Measurements from ENCODE around the gene TCF4. TPM values are rescaled to one million over a fixed set of nuclear protein-coding genes. Genes with fewer than 3 reads are reported as not detected.
A peak's percentile ranks its signal among the peaks of the same experiment; 100 is the strongest.

Gene TCF4
- total RNA-seq, 4 donors from 2014 or later: 114 to 190 (median 132) TPM

GRCh38 chr18:55416791-55417190, 171.2 kb downstream of the TCF4 start:
- no peak overlapping the region for H3K27ac ChIP-seq
- no peaks in the 10 kb centered on the region for H3K4me1 ChIP-seq
- no peak for DNase-seq
- intact Hi-C loops (cut with DNase I): loop anchor here (10.0 kb wide), 1 partner anchor 368 kb away; no protein-coding TSS in a partner anchor
- no peak for TF ChIP-seq POLR2A (IDR thresholded peaks at IDR 0.05)
- TF ChIP-seq CTCF (IDR thresholded peaks at IDR 0.05): no peak
- no peak overlapping the region for H3K4me3 ChIP-seq (replicated peaks in 1 of 3)
- H3K36me3 ChIP-seq: no peaks in the 10 kb centered on the region
- H3K9me3 ChIP-seq: no peaks in the 10 kb centered on the region
- WGBS, 2 donors: 67 to 74% methylated on average over 6 of the region's 6 CpGs
- no peaks in the 10 kb centered on the region for H3K27me3 ChIP-seq

GRCh38 chr18:55415258-55415871, 172.6 kb downstream of the TCF4 start:
- Histone ChIP-seq H3K4me3 (replicated peaks in 1 of 3) (no peak overlapping the region), H3K9me3 (no peaks in the 10 kb centered on the region), H3K27me3 (no peaks in the 10 kb centered on the region), H3K27ac (no peak overlapping the region), H3K36me3 (no peaks in the 10 kb centered on the region), H3K4me1 (no peaks in the 10 kb centered on the region)
- DNase-seq: peak; percentile 85 to 90
- 20 to 22% methylated on average over 6 of the region's 6 CpGs for WGBS, 2 donors
- TF ChIP-seq POLR2A (IDR thresholded peaks at IDR 0.05) (no peak), CTCF (IDR thresholded peaks at IDR 0.05) (peak; percentile 69 to 93 (median 81))
- intact Hi-C loops (cut with DNase I): loop anchor here (10.0 kb wide), 1 partner anchor 369 kb away; no protein-coding TSS in a partner anchor

GRCh38 chr18:55414475-55414874, 173.5 kb downstream of the TCF4 start:
- no peaks in the 10 kb centered on the region for H3K36me3 ChIP-seq
- no peaks in the 10 kb centered on the region for H3K4me1 ChIP-seq
- H3K27ac ChIP-seq: no peak overlapping the region
- no peaks in the 10 kb centered on the region for H3K27me3 ChIP-seq
- no peak overlapping the region for H3K4me3 ChIP-seq (replicated peaks in 1 of 3)
- intact Hi-C loops (cut with DNase I): loop anchor here (10.0 kb wide), 1 partner anchor 370 kb away; no protein-coding TSS in a partner anchor
- H3K9me3 ChIP-seq: no peaks in the 10 kb centered on the region
- TF ChIP-seq CTCF (IDR thresholded peaks at IDR 0.05) (no peak), POLR2A (IDR thresholded peaks at IDR 0.05) (no peak)
- no peak for DNase-seq

GRCh38 chr18:55413474-55413873, 174.5 kb downstream of the TCF4 start:
- no peak for DNase-seq
- intact Hi-C loops (cut with DNase I): loop anchor here (10.0 kb wide), 1 partner anchor 371 kb away; no protein-coding TSS in a partner anchor
- TF ChIP-seq CTCF (IDR thresholded peaks at IDR 0.05) (no peak), POLR2A (IDR thresholded peaks at IDR 0.05) (no peak)
- Histone ChIP-seq H3K27me3 (no peaks in the 10 kb centered on the region), H3K27ac (no peak overlapping the region), H3K4me1 (no peaks in the 10 kb centered on the region), H3K36me3 (no peaks in the 10 kb centered on the region), H3K9me3 (no peaks in the 10 kb centered on the region), H3K4me3 (replicated peaks in 1 of 3) (no peak overlapping the region)
- 83 to 92% methylated on average over 1 of the region's 1 CpG for WGBS, 2 donors

GRCh38 chr18:55407774-55408535, 180.0 kb downstream of the TCF4 start:
- TF ChIP-seq POLR2A (IDR thresholded peaks at IDR 0.05) (no peak), CTCF (IDR thresholded peaks at IDR 0.05) (no peak)
- Histone ChIP-seq H3K36me3 (no peaks in the 10 kb centered on the region), H3K4me1 (peaks cover 0 to 8% of the 10 kb centered on the region in 2 donors), H3K27ac (no peak overlapping the region), H3K9me3 (no peaks in the 10 kb centered on the region), H3K27me3 (no peaks in the 10 kb centered on the region), H3K4me3 (replicated peaks in 1 of 3) (no peak overlapping the region)
- DNase-seq: no peak
- 94 to 96% methylated on average over 5 of the region's 5 CpGs for WGBS, 2 donors
- intact Hi-C loops (cut with DNase I): loop anchor here (10.0 kb wide), 1 partner anchor 173 kb away; no protein-coding TSS in a partner anchor
